ENCODE results near the gene CCDC149.

CCDC149 gene

DNA sequence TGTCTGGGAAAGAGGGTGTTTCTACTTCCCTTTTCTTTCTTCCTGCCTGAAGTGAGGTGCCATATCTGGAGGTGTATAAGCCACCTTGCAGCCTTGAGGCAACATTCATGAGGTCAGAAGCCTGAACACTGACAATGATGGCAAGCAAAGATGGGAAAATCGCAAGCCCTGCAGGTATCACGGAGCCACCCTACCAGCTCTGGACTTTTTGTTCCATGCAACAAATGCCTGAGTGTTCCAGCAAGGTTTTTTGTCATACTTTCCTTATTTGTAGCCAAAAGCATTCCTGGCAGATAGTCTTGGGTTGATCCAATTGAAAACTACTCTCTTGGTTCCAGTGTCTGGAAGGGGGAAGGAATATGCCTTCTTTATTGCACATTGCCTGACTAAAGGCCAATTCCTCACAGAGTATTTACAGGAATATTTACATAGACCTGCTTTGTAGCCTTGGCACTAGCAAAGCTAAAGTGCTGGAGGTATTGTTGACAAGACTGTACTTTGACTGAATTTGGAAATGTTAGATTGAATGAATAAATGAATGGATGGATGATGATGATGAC, 131.8 kb downstream of the CCDC149 start:
- ATAC-seq (ENCODE audit: insufficient read depth, low read depth), result no peak
- Histone ChIP-seq H3K27ac (ENCODE audit: low read length) (no peak overlapping the region), H3K4me3 (ENCODE audit: low read depth in 1 of 2, low read length in 2 of 2) (no peak overlapping the region), H3K27me3 (ENCODE audit: insufficient read depth, low read length, poor library complexity) (no peaks in the 10 kb centered on the region), H3K79me2 (ENCODE audit: insufficient read depth, low read length) (no peaks in the 10 kb centered on the region), H3K9ac (ENCODE audit: low read depth, low read length) (no peak overlapping the region), H3K9me3 (ENCODE audit: insufficient read depth, low read length, severe bottlenecking) (no peaks in the 10 kb centered on the region), H3K4me2 (ENCODE audit: insufficient read depth, low read length) (no peak overlapping the region), H3K36me3 (ENCODE audit: insufficient read depth, low read length) (no peaks in the 10 kb centered on the region), H4K20me1 (ENCODE audit: insufficient read depth, low read length) (no peaks in the 10 kb centered on the region), H3K4me1 (ENCODE audit: insufficient read depth, low read length) (no peaks in the 10 kb centered on the region), H2AFZ (ENCODE audit: low read depth, low read length) (no peak overlapping the region)
- TF ChIP-seq, protein P1, sequence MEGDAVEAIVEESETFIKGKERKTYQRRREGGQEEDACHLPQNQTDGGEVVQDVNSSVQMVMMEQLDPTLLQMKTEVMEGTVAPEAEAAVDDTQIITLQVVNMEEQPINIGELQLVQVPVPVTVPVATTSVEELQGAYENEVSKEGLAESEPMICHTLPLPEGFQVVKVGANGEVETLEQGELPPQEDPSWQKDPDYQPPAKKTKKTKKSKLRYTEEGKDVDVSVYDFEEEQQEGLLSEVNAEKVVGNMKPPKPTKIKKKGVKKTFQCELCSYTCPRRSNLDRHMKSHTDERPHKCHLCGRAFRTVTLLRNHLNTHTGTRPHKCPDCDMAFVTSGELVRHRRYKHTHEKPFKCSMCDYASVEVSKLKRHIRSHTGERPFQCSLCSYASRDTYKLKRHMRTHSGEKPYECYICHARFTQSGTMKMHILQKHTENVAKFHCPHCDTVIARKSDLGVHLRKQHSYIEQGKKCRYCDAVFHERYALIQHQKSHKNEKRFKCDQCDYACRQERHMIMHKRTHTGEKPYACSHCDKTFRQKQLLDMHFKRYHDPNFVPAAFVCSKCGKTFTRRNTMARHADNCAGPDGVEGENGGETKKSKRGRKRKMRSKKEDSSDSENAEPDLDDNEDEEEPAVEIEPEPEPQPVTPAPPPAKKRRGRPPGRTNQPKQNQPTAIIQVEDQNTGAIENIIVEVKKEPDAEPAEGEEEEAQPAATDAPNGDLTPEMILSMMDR (IDR thresholded peaks at IDR 0.05; ENCODE audit: borderline replicate concordance, extremely low read depth, low read length, poor library complexity, severe bottlenecking), result no peak
- no peak for TF ChIP-seq EZH2 (IDR thresholded peaks at IDR 0.05; ENCODE audit: borderline replicate concordance, low read depth, low read length, severe bottlenecking)
- no peak for DNase-seq

DNA sequence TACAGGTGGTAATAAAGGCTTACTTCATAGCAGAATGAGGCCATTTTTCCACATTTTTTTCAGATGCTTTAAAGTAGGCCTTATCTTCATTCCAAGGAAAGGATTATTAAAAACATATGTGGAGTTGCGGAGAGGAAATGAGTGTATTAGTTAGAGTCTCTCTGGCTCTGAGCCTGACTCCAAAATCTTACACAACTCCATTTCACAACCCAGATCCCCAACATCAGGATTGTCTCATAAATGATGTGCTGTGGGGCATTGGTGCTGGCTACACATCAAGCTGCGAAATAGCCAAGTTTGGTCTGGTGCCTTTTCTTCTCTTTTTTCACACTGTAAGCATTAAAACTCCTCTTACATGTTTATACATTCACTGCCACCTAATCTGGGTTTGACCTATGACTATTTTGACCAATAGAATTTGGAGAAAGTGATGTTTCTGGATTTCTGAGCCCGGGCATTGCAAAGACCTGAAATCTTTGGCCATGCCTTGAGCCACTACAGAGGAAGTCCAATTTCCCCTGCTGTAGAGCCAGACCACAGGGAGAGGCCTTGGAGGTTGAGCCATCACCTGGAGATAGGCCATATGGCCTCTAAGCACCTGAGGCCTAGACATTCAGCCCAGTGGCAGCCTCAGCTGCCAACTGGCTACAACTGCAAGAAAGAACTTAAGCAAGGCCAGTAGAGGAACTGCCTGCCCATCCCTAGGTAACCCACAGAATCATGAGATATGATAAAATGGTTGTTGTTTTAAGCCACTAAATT, 134.2 kb downstream of the CCDC149 start:
- no peak for ATAC-seq (ENCODE audit: insufficient read depth, low read depth)
- no peak for DNase-seq
- no peaks in the 10 kb centered on the region for H3K79me2 ChIP-seq (ENCODE audit: insufficient read depth, low read length)
- no peak overlapping the region for H3K4me3 ChIP-seq (ENCODE audit: low read depth in 1 of 2, low read length in 2 of 2)
- H2AFZ ChIP-seq (ENCODE audit: low read depth, low read length), result no peak overlapping the region
- H3K36me3 ChIP-seq (ENCODE audit: insufficient read depth, low read length), result no peaks in the 10 kb centered on the region
- no peak overlapping the region for H3K9ac ChIP-seq (ENCODE audit: low read depth, low read length)
- no peaks in the 10 kb centered on the region for H3K4me1 ChIP-seq (ENCODE audit: insufficient read depth, low read length)
- no peak overlapping the region for H3K4me2 ChIP-seq (ENCODE audit: insufficient read depth, low read length)
- TF ChIP-seq, protein P1 (IDR thresholded peaks at IDR 0.05; ENCODE audit: borderline replicate concordance, extremely low read depth, low read length, poor library complexity, severe bottlenecking), result no peak
- no peak for TF ChIP-seq EZH2 (IDR thresholded peaks at IDR 0.05; ENCODE audit: borderline replicate concordance, low read depth, low read length, severe bottlenecking)
- H3K9me3 ChIP-seq (ENCODE audit: insufficient read depth, low read length, severe bottlenecking), result no peaks in the 10 kb centered on the region
- H4K20me1 ChIP-seq (ENCODE audit: insufficient read depth, low read length), result no peaks in the 10 kb centered on the region
- no peak overlapping the region for H3K27ac ChIP-seq (ENCODE audit: low read length)
- H3K27me3 ChIP-seq (ENCODE audit: insufficient read depth, low read length, poor library complexity), result no peaks in the 10 kb centered on the region

DNA sequence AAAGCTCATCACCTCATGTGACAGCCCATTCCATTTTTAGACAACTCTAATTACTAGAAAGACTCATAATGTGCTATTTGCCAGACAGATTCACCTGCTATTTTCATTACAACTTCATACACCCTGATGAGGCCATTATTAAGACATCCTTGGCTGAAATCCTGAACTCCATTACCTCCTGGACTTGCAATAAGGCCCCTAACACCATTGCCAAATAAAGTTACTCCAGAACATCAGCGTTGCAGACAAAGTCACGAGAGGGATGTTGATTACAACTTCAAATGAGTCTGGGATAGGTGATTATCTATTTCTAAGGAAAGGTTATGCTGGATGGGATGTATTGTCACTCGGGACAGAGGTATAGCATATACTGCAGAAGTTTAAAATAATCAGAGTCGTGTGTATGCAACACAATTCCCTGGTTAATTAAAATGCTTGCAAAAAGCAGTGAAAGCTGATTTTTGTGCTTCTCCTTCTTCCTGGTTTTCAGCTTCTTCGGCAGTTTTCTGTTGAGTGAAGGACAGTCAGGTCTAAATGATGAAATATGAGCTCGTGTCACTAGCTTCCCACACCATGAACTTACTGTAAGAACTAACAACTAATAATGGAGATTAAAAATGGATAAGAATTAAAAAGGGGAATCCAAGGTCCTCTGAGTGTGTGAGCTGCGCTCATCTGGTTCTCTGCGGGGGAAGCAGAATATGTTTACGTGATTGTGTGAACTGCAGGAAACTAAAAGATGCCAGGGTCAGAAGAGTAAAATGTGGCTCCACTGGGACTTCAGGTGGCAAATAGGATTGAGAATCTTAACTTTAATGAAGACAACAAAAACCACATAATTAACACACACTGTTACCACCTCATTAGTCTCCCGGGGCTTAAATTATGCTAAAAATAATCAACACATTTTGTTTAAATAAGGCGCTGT, 135.0 kb downstream of the CCDC149 start:
- no peak overlapping the region for H3K4me2 ChIP-seq (ENCODE audit: insufficient read depth, low read length)
- ATAC-seq (ENCODE audit: insufficient read depth, low read depth) (no peak), DNase-seq (no peak)
- H3K4me3 ChIP-seq (ENCODE audit: low read depth in 1 of 2, low read length in 2 of 2), result no peak overlapping the region
- H3K9ac ChIP-seq (ENCODE audit: low read depth, low read length), result no peak overlapping the region
- no peak overlapping the region for H2AFZ ChIP-seq (ENCODE audit: low read depth, low read length)
- no peak overlapping the region for H3K27ac ChIP-seq (ENCODE audit: low read length)
- H3K9me3 ChIP-seq (ENCODE audit: insufficient read depth, low read length, severe bottlenecking), result no peaks in the 10 kb centered on the region
- no peaks in the 10 kb centered on the region for H3K27me3 ChIP-seq (ENCODE audit: insufficient read depth, low read length, poor library complexity)
- no peaks in the 10 kb centered on the region for H3K4me1 ChIP-seq (ENCODE audit: insufficient read depth, low read length)
- no peaks in the 10 kb centered on the region for H3K36me3 ChIP-seq (ENCODE audit: insufficient read depth, low read length)
- TF ChIP-seq, protein P1 (IDR thresholded peaks at IDR 0.05; ENCODE audit: borderline replicate concordance, extremely low read depth, low read length, poor library complexity, severe bottlenecking), result no peak
- no peak for TF ChIP-seq EZH2 (IDR thresholded peaks at IDR 0.05; ENCODE audit: borderline replicate concordance, low read depth, low read length, severe bottlenecking)
- no peaks in the 10 kb centered on the region for H4K20me1 ChIP-seq (ENCODE audit: insufficient read depth, low read length)
- no peaks in the 10 kb centered on the region for H3K79me2 ChIP-seq (ENCODE audit: insufficient read depth, low read length)

Measured in DND-41 (cell line).